IgD-negative memory B cell (primary cell): Measurements from ENCODE around the gene B3GAT3. TPM values are rescaled to one million over a fixed set of nuclear protein-coding genes. Genes with fewer than 3 reads are reported as not detected.

Experiments
- H3K27ac Mint-ChIP-seq, 3 donors: one replicate each; pipeline ENCODE4 v1.8.0; 2020 to 2022; ENCODE audit warnings: mild to moderate bottlenecking in 3 of 3, mixed read lengths in 3 of 3, moderate library complexity in 1 of 3
- H3K27me3 Mint-ChIP-seq: one replicate; pipeline ENCODE4 v1.8.0; 2021; ENCODE audit warnings: mixed read lengths
- H3K36me3 Mint-ChIP-seq: one replicate; pipeline ENCODE4 v1.8.0; 2020; ENCODE audit warnings: mild to moderate bottlenecking, mixed read lengths
- H3K4me1 Mint-ChIP-seq, 3 donors: one replicate each; pipeline ENCODE4 v1.8.0; 2020 to 2022; ENCODE audit warnings: mixed read lengths in 3 of 3, mild to moderate bottlenecking in 1 of 3
- H3K4me3 Mint-ChIP-seq, 4 donors: one replicate each; pipeline ENCODE4 v1.8.0; 2020 to 2022; ENCODE audit warnings: mild to moderate bottlenecking in 4 of 4, mixed read lengths in 4 of 4, moderate library complexity in 3 of 4
- H3K9me3 Mint-ChIP-seq, 3 donors: one replicate each; pipeline ENCODE4 v1.8.0; 2020 to 2021; ENCODE audit warnings: mixed read lengths in 3 of 3, mild to moderate bottlenecking in 1 of 3
- polyA plus RNA-seq: library from polyadenylated mRNA; unstranded; fragments of 300-500 nt; fragmentation: Illumina TruSeq; gene quantifications from one replicate; pipeline ENCODE4 v1.2.3, GENCODE V29; 2021

B3GAT3 gene
- polyA plus RNA-seq, 1 donor from 2014 or later: 36.1 TPM

DNA sequence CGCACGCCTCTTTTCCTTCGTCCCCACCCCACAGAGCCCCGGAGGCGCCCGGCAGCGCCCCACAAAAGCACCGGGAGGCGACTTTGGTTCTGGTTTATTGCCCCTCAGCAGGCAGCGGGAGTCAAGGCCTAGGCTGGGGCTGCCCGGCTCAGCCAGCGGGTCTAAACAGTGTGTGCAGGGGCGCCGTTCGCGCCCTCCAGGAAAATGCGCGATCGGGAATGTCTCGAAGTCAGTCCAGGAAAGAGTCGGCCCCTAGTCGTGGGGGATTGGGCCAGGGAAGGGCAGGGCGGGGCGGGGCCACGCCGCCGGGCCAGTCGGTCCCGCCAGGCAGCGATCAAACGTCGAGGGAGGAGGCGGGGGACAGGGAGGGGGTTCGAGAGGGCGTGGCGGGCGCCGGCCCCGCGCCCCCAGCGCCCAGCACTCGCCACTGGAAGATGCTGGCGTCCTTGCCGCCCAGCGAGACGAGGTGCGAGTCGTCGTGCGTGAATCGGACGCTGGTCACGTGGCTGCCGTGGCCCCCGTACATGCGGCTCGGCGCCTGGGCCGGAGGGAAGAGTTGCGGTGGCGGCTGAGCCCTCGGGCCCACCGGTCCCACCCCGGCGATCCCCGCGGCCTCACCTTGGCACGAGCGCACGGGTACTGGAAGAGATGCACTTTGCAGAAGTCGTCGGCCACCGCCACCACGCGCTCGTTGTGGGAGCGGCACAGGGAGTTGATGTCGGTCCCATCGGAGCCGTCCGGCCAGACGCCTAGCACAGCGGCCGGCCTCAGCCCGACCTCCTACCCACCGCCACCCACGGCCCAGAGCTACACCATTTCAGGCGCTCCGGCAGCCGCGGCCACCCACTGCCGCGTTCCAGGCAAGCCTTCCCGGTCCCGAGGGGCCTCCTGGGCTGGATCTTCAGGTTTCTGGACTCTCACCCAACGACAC is 19.4 kb downstream of the B3GAT3 start:
- peaks cover 0 to 3% (median 0%) of the 10 kb centered on the region in 3 donors for H3K9me3 Mint-ChIP-seq
- peak overlapping the region; percentile 94 to 99 (median 97) for H3K27ac Mint-ChIP-seq
- H3K4me1 Mint-ChIP-seq: peaks cover 31 to 45% (median 41%) of the 10 kb centered on the region in 3 donors
- peak overlapping the region; percentile 89 to 99 (median 96) for H3K4me3 Mint-ChIP-seq
- H3K36me3 Mint-ChIP-seq: peaks cover 11% of the 10 kb centered on the region
- peaks cover 2% of the 10 kb centered on the region for H3K27me3 Mint-ChIP-seq

DNA sequence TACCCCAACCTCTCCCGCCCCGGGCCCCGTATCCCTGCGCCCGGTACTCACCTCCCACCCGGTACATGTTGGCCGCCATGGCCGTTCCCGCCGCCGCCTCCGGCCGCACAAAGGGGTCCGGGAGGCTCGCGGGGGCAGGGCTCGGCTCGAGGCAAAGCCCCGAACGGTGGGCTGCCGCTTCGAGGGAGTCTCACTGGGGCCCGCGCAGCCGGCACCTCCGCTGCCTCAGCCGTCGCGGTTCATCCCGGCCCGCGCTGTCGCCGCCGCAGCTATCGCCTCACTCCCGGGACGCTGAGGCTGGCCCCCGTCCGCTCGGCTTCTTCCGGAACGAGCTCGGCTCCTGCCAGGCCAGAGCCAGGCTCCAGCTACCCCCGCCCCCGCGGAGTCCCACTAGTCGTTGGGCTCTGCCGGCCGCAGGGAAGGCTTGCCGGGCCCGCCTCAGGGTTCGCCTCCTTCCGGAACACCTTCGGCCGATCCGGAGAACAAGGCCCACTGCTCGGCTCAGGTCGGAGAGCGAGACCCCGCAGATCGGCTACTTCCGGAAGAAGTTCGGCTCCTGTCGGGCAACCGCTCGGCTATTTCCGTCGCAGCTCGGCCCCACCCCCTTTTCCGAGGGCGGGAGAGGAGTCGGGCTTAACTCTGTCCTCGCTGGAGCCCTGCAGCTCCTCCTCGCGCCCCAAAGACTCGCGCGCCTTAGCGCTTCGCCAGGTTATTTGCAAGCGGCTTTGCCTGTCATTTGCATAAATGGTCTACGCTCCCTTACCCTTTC is 20.2 kb downstream of the B3GAT3 start, which contains the start of gene MTA2:
TSS of gene MTA2 (minus strand) at position 494 of the 769 bp plus-strand sequence. CDS start at position 79, 415 bp downstream.
- Mint-ChIP-seq H3K4me3 (peak within 1 kb of the TSS; percentile 89 to 99 (median 96)), H3K9me3 (peaks cover 0 to 3% (median 0%) of the 10 kb centered on the region in 3 donors), H3K27ac (peak within 1 kb of the TSS; percentile 94 to 99 (median 97)), H3K36me3 (peaks cover 11% of the 10 kb centered on the region), H3K4me1 (peaks cover 31 to 44% (median 41%) of the 10 kb centered on the region in 3 donors), H3K27me3 (peaks cover 2% of the 10 kb centered on the region)

DNA sequence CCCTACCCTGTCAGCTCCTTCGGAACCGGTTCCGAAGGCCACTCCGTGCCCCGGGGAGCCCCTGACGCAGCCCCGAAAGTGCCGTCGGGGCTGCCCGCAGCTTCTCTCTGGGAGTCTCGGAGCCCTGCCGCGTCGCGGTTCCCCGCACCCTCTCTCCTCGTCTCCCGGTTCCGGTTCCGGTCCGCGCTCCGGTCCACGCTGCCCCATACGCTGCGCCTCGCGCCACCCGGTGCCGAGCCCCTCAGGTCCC is 20.7 kb downstream of the B3GAT3 start:
- peaks cover 2% of the 10 kb centered on the region for H3K27me3 Mint-ChIP-seq
- peak overlapping the region; percentile 89 to 99 (median 96) for H3K4me3 Mint-ChIP-seq
- H3K4me1 Mint-ChIP-seq: peaks cover 31 to 43% (median 38%) of the 10 kb centered on the region in 3 donors
- peak overlapping the region; percentile 47 to 94 (median 94) for H3K27ac Mint-ChIP-seq
- H3K36me3 Mint-ChIP-seq: peaks cover 11% of the 10 kb centered on the region
- peaks cover 0 to 3% (median 0%) of the 10 kb centered on the region in 3 donors for H3K9me3 Mint-ChIP-seq

DNA sequence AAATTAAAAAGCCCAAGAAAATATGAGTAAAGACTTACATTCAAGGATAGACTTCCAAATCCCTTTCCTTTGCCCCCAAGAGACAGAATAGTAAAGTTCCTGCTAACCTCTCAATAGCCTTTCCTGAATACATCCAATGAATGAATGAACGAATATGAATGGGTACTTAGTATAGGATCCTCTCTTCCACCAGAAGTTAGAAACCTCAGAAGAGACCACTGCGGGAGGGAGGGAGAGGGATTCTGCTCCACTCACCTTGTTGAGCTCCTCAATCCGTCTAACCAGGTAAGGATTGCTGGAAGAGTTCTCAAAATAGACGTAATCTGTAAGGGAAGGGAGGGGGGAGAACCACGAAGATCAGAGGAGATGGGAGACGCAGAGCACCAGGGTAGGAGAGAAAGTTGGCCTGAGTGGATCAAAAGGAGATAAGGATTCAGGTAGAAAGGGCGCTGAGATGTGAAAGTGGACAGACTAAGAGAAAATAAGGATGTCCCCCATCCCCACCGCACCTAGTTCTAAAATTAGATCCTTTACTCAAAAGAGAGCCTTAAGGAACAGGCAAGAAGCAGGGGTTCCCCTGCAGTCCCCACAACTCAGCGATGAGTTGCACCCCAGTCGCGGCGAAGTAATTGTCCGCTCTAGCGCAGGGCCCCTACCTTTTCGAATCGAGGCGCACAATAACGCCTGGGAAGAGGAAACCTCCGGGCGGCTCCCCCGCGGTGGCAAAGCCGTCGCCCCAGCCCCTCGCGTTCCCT is 21.2 kb downstream of the B3GAT3 start:
- H3K4me3 Mint-ChIP-seq: peak overlapping the region; percentile 89 to 99 (median 96)
- peaks cover 31 to 43% (median 37%) of the 10 kb centered on the region in 3 donors for H3K4me1 Mint-ChIP-seq
- peak overlapping the region; percentile 92 to 94 (median 94) for H3K27ac Mint-ChIP-seq
- H3K27me3 Mint-ChIP-seq: peaks cover 2% of the 10 kb centered on the region
- peaks cover 0 to 3% (median 0%) of the 10 kb centered on the region in 3 donors for H3K9me3 Mint-ChIP-seq
- peaks cover 11% of the 10 kb centered on the region for H3K36me3 Mint-ChIP-seq

DNA sequence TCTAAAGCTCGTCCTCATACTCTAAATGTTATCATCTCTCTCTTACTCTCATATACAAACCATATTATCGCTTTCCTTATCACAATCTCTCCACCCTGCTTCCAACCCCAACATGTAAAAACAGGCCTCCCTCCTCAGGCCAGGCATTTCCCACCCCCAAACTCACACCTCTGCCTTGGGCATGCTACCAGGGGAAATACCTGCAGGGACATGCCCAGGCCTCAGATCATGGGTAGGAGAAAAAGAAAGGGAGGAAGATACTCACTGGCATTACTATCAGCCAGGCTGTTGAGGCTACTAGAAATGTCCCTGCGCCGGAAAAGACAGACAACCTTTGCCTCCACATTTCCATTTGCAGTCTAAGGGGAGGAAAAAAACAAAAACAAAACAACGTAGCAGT is 21.9 kb downstream of the B3GAT3 start:
- H3K27me3 Mint-ChIP-seq: peaks cover 2% of the 10 kb centered on the region
- peaks cover 31 to 45% (median 37%) of the 10 kb centered on the region in 3 donors for H3K4me1 Mint-ChIP-seq
- peak overlapping the region; percentile 89 to 99 (median 96) for H3K4me3 Mint-ChIP-seq
- H3K27ac Mint-ChIP-seq: peak overlapping the region; percentile 92 to 94 (median 94)
- peaks cover 11% of the 10 kb centered on the region for H3K36me3 Mint-ChIP-seq
- peaks cover 0 to 3% (median 0%) of the 10 kb centered on the region in 3 donors for H3K9me3 Mint-ChIP-seq

DNA sequence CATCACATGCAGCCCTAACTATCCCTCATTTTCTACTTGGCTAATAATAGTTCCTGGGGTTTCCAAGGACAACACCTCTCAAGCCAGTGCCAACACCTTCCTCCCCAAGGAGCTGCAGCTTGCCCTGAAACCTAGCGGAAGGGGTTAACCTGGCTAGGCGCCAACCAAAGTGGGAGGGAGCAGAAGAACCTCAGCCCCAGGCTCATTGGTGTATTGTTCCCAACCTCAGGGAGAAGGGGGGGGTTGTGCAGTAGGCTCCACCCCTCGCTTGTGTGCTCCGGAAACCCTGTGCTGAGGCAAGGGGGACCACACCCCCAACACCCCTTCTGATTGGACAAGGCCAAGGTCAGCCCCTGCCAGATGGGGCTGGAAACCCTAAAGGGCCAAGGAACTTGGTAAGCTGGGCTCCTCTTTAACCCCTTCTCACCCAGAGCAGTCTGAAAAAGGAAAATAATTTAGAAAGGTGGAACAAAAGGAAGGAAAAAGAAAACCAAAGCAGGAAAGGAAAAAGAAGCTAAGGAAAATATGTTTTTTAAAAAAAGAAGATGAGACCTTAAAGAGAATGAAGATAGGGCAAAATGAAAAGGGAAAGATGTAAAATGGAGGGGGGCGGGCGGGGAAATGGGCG is 22.6 kb downstream of the B3GAT3 start:
- H3K27ac Mint-ChIP-seq: peak overlapping the region; percentile 92 to 98 (median 94)
- peak overlapping the region; percentile 89 to 99 (median 96) for H3K4me3 Mint-ChIP-seq
- peaks cover 31 to 47% (median 37%) of the 10 kb centered on the region in 3 donors for H3K4me1 Mint-ChIP-seq
- H3K9me3 Mint-ChIP-seq: peaks cover 0 to 3% (median 0%) of the 10 kb centered on the region in 3 donors
- peaks cover 11% of the 10 kb centered on the region for H3K36me3 Mint-ChIP-seq
- peaks cover 2% of the 10 kb centered on the region for H3K27me3 Mint-ChIP-seq

DNA sequence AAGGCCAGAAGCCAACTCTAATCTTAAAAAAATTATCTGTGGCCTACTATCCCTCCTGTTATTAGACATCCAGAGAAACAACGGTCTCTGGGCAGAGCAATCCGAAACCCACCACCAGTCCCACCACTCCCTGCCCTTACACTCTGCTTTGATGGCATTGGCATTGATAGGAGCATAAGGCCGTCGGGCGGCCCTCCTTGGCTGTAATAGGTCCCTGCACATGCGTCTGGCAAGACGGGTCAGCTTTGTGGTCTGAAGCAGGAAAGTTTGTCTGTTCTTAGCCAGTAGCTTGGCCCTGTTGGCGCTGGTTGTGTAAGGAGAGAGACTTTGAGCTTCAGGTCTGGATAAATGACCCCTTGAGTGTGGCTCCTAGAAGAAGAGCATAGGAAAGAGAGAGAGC is 26.7 kb downstream of the B3GAT3 start:
- Mint-ChIP-seq H3K4me3 (peak overlapping the region in 1 of 4 donors; percentile 87), H3K27ac (peak overlapping the region in 1 of 3 donors; percentile 17), H3K9me3 (peaks cover 0 to 3% (median 0%) of the 10 kb centered on the region in 3 donors), H3K4me1 (peaks cover 31 to 47% (median 40%) of the 10 kb centered on the region in 3 donors), H3K36me3 (peaks cover 9% of the 10 kb centered on the region), H3K27me3 (peaks cover 2% of the 10 kb centered on the region)

DNA sequence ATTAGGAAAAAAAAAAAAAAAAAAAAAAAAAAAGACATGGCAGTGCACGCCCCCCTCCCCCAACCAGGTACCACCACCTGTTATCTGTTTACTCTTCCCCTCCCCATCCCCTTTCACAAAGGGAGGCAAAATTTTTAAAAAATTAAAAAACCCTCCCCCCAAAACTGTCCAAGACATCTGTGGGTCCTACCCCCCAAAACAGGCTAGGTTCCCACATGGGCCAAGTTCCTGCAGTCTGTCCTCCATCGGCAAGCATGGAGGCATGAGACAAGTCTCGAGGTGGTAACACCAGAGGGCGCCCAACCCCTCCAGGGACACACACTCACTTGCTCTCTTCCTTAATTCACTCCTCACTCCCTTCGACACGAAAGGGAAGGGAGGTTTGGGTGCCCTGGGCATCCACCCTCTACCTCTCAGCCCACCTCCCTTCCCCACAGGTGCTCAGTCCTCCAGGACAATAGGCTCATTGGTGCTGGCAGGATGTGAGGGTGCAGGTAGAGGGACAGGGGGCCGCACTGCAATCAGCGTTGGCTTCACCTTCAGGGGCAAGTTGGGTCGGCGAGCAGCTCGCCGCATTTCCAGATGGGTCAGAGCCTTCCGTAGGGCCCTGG is 28.2 kb downstream of the B3GAT3 start:
- H3K4me1 Mint-ChIP-seq: peaks cover 15 to 38% (median 26%) of the 10 kb centered on the region in 3 donors
- H3K27me3 Mint-ChIP-seq: no peaks in the 10 kb centered on the region
- peak overlapping the region; percentile 70 to 87 (median 87) for H3K4me3 Mint-ChIP-seq
- H3K9me3 Mint-ChIP-seq: no peaks in the 10 kb centered on the region
- peaks cover 6% of the 10 kb centered on the region for H3K36me3 Mint-ChIP-seq
- peak overlapping the region; percentile 62 to 92 (median 78) for H3K27ac Mint-ChIP-seq

DNA sequence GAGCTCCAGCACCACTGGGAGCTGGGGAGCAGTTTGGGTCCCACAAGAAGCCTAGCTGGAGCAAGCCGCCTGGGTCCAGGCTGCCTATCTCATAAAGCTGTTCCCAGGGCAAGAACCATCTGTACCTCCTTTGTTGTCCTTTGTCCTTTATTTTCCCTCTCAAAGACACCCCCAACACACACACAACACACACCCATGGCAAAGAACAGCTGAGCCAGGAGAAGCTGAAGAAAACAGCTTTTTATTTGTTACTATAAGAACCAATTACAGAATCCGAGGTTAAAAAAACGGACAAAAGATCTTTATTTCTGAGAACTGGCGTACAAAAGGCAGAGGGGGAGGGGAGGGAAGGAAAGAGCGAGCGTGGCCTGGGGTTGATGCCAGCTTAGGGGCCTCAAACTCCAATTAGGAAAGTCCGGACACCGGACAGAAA is 28.8 kb downstream of the B3GAT3 start:
- no peaks in the 10 kb centered on the region for H3K9me3 Mint-ChIP-seq
- peaks cover 2% of the 10 kb centered on the region for H3K36me3 Mint-ChIP-seq
- peak overlapping the region in 3 of 4 donors; percentile 57 to 87 (median 66) for H3K4me3 Mint-ChIP-seq
- H3K27me3 Mint-ChIP-seq: no peaks in the 10 kb centered on the region
- H3K27ac Mint-ChIP-seq: peak overlapping the region in 2 of 3 donors; percentile 78 to 81
- peaks cover 11 to 33% (median 20%) of the 10 kb centered on the region in 3 donors for H3K4me1 Mint-ChIP-seq

DNA sequence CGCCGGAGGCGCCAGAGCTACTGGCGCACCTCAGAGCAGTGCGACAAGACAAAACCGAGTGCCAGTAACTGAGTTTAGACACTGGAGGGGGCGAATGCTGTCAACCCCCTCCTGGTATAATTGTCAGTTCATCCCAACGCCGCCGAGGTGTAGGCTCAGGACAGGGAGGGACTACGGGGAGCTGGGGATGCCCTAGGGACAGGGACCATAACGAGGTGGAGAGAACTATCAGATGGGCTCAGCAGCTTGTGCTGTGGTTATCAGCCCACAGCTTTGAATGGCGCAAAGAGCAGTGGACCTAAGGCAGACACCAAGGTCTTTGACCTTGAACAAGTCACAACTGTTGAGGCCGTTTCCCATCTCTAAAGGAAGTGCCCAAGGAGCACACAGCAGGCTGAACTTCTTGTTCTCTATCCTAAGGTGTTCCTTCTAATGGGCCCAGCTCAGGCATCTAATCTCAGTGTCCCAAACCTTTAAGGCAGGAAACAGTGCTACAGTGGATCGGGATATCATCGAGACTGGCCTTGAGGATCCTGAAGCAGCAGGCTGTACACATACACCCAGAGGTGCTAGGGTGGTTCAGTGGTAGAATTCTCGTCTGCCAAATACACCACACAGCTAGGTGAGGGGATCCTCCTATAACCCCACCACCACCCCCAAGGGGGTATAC is 29.5 kb downstream of the B3GAT3 start:
- Mint-ChIP-seq H3K27me3 (no peaks in the 10 kb centered on the region), H3K27ac (peak overlapping the region; percentile 78 to 99 (median 96)), H3K9me3 (no peaks in the 10 kb centered on the region), H3K4me3 (peak overlapping the region; percentile 84 to 98 (median 97)), H3K36me3 (peaks cover 2% of the 10 kb centered on the region), H3K4me1 (peaks cover 11 to 27% (median 19%) of the 10 kb centered on the region in 3 donors)

DNA sequence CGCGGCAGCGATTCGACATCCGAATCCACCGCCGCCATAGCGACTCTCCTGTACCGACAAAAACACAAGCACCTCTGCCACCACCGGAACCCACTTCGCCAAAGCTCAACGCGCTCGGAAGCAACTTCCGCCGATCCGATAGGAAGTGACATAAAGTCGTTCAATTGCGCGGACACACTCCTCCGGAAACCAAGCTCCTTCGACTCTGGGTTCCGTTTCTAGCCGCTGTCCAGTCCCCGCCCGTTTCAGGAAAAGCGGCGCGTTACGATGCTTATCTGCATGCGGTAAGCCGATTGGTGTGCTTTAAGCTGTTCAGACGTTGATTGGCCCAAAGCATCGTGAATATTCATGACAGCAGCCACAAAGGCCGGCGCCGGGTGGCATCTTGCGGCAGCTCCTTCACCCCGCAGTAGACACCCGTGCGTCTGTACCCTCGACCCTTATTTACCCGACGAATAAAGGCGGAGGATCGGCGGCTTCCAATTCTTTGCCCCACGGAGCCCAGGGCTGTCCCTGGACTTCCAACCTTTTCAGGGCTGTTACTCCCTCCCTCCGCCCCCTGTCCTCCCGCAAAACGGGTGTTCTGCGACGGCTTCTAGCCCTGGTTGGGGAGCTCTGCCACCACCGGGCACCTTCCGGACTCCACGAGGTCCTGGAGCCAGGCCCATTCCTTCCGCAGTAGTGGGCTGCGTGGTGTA is 30.2 kb downstream of the B3GAT3 start, which contains the start of gene TUT1:
TSS of gene TUT1 (minus strand) at position 76 of the 698 bp plus-strand sequence. CDS start at position 38, 38 bp downstream.
- H3K27ac Mint-ChIP-seq: peak within 1 kb of the TSS; percentile 78 to 99 (median 96)
- H3K27me3 Mint-ChIP-seq: no peaks in the 10 kb centered on the region
- no peaks in the 10 kb centered on the region for H3K9me3 Mint-ChIP-seq
- H3K4me1 Mint-ChIP-seq: peaks cover 11 to 27% (median 19%) of the 10 kb centered on the region in 3 donors
- H3K36me3 Mint-ChIP-seq: peaks cover 2% of the 10 kb centered on the region
- peak within 1 kb of the TSS; percentile 84 to 98 (median 97) for H3K4me3 Mint-ChIP-seq

DNA sequence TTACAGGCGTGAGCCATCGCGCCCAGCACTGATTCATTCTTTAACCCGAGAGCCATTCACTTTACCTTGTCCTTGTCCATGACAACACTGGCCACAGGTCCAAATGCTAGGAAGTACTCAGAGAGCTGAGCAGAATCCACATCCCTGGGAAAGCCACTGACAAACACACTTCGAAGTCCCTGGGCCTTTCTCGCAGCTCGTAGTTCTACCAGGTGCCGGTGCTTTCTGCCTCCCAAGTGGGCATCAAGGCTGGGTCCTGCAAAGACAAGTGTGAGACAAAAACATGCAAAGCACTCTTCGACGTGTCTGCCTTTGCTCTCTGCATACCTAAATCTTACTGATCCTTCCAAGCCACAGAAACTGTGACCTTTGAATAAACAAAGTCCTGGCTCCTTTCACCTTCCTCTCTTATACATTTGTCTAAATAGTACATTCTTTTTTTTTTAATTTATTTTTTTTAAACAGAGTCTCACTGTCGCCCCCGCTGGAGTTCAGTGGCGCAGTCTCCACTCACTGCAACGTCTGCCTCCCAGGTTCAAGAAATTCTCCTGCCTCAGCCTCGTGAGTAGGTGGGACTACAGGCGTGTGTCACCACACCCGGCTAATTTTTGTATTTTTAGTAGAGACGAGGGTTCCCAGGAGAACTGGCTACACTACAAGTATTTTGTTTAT is 32.7 kb downstream of the B3GAT3 start:
- Mint-ChIP-seq H3K27me3 (no peaks in the 10 kb centered on the region), H3K27ac (no peak overlapping the region), H3K4me3 (peak overlapping the region in 2 of 4 donors; percentile 22 to 47), H3K4me1 (peaks cover 11 to 23% (median 19%) of the 10 kb centered on the region in 3 donors), H3K9me3 (no peaks in the 10 kb centered on the region), H3K36me3 (peaks cover 2% of the 10 kb centered on the region)
